CD4-positive, alpha-beta T cell treated with Interleukin-4 for 4 hours (primary cell): Measurements from ENCODE around the gene GOLT1B.
"Not testable (repeated sequence)": the region's sequence is repeated elsewhere in the genome, so short reads cannot be mapped to it uniquely, and the experiment has no call there.

Experiments used
- DNase-seq: peaks from one replicate; pipeline ENCODE4 v3.0.0-alpha.2; 2020

The GOLT1B gene

GRCh38 chr12:21501258-21502163, at the start of gene GOLT1B, which contains the start of gene RECQL:
Gene GOLT1B, plus strand, starts transcription at chr12:21501789. Its CDS starts 135 bp downstream, at chr12:21501924.
Gene RECQL, minus strand, starts transcription at chr12:21501635. Its CDS starts 2,065 bp downstream, at chr12:21499570.
- peak; percentile 96 for DNase-seq

- DNase-seq, result peak; percentile 67
Measured at GRCh38 chr12:21453312-21453852, 48.2 kb upstream of the GOLT1B start.

- peak; percentile 89 for DNase-seq
Measured at GRCh38 chr12:21456291-21456780, 45.3 kb upstream of the GOLT1B start.

GRCh38 chr12:21459474-21459873, 42.1 kb upstream of the GOLT1B start:
- no peak for DNase-seq

DNA sequence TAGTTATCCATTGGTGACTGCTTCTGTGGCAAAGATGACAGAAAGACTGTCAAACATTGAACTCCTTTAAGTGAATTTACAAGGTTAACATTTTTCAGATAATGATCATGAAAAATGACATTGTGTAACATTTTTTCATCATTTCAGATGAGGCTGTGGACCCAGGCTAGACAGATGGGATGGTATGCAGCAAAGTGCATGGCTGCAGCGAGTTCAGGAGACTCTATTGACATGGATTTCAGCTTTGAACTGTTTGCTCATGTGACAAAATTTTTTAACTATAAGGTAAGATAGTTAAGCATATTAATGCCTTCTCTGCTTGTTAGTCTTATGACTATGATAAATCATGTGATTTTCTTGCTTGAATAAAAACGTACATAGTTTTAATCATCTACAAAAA, 34.3 kb upstream of the GOLT1B start:
- not testable (repeated sequence) for DNase-seq

DNA sequence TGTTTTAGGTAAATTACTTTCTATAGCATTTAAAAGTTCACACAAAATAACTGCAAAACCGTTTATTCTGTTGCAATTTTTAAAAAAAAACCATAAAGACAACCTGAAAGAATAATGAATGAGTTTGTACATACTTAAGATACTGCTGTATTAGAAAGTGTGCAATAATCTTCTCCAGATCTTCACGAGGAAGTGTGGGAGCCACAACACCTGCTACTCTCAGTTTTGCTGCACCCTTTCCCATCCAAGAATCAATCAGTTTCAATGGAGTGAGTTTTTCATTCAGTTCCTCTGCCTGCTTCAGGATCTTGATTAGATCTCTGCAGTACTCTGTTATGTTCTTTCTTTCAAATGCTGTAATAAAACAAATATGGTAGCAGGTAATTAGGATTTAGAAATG, 30.3 kb upstream of the GOLT1B start:
- DNase-seq, result no peak

DNA sequence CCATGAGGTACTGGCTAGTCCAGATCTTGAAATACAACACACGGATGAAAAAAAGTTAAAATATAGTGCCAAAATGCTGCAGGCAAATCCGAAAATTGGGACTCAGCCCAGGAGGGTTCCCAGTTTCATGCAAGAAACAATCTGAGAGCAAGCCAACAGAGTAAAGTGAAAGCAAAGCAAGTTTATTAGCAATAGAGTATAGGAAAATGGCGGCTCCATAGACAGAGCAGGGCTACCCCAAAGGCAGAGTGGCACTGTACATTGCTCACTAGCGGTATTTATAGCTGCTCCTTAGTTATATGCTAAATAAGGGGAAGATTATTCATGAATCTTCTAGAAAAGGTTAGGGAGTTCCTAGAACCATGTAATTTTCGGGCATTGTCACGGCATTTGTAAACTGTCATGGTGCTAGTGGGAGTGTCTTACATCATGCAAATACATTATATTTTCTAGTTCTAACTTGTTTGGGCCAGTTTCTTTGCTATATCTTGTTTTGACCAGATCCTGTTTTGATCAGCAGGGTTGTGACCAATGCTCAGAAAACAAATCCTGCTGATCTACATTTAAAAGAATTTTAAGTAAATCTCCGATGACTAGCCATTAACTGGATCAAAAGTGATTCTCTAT, 29.3 kb upstream of the GOLT1B start:
- DNase-seq, result no peak

GRCh38 chr12:21475552-21475951, 26.0 kb upstream of the GOLT1B start:
- no peak for DNase-seq

DNA sequence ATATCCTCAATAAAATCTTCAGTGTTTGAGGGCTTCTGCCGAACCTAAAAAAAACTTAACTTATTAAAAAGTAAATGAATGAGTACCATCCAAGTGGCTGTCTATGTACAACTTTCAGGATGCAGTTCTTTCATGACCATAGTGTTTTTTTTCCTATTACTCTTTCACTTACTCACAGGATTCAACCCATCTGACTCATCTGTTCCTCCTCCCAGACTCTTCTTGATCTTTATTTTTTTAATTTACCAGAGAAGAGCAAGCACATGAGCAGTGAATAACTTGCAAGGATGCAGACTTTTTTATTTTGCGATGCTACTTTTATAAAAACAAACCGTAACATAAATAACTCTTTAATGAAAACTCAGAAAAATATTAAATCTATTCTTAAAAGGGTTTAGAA, 24.6 kb upstream of the GOLT1B start:
- DNase-seq, result peak; percentile 17

DNA sequence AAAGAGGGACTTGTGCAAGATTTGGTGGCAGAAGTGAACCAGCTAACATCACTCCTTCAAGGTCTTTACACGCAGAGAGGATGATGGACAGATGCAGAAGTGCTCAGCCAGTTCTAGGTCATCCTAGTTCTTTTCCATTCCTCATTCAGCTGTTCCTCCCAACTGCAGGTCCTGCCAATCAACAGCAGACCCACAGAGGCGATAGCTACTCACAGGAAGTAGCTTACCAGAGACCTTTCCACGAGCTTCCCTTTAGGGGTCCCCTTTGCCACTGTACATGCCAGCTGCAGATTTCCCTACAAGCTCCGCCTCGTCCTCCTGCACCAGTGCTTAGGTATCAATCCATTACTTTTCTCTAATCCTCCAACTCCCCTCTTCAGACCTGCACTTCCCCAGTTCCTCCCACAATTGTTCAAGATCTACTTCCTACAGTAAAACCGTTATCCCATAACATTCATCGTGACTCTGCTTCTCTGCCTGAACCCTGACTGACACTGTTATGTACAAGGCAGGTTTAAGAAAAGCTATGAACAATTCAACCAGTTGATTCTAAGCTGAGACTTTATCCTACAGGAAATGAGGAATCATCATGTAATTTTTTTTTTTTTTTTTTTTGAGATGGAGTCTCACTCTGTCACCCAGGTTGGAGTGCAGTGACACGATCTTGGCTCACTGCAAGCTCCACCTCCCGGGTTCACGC, 22.7 kb upstream of the GOLT1B start:
- DNase-seq, result no peak

DNA sequence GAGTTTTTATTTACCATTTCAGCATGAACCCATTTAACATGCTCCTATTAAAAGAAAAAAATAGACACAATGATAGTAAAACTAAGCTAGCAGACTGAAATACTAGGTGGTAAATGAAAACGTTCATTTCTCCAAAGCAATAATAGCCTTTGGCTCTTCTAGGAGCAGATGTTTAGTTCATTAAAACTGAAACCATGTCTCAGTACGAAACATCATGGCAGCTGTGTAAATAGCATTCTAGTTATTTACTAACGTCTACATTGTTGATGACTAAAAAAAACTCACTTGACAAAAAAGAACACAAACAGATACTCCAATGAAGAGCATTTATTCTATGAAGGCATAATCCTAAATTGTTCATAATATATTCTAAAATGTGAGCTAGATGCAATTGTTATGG, 18.1 kb upstream of the GOLT1B start:
- no peak for DNase-seq

- DNase-seq, result no peak
Measured at GRCh38 chr12:21485998-21486397, 15.6 kb upstream of the GOLT1B start.

GRCh38 chr12:21499765-21500164, 1.8 kb upstream of the GOLT1B start:
- DNase-seq, result no peak

DNA sequence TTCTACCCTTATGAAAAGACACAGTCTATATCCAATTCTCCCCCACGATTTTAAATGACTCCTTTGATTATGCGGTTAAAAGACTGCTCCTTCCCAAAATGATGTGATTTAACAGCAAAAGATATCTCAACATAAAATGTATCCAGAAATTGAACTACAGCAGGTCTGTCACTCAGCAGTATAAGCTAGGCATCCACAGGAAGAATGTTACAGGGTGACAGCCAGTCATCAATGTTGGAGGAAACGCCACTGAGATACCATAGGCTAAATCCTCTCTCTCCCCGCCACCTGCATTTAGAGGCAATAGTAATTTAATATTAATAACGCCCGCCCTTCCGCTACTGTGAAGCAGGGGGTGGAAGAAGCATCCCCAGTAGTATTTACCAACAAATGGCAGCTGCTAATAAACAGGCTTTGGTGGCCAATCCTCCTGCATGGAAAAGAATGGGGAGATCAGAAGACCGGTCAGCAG, 767 bp upstream of the GOLT1B start:
- peak; percentile 23 for DNase-seq

GRCh38 chr12:21502164-21502496, 541 bp downstream of the GOLT1B start:
- DNase-seq, result peak; percentile 32

DNA sequence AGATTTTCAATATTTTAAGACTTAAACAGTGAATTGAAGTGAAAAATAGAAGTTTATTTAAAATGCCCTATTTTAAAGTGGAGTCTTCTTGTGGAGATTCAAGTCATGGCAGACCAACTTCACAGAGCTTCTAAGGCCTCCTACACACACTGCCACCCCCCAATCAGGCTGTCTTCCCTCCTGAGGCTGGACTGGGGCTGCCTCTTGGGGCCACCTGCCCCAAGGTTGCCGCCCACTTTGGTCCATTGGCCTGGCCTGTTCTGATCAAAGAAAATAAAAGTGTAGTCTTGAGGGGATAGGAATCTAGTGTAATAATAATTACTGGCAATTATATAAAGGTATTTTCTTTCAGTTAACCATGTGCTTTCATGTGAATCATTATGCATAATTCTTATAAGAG, 1.3 kb downstream of the GOLT1B start:
- no peak for DNase-seq

DNA sequence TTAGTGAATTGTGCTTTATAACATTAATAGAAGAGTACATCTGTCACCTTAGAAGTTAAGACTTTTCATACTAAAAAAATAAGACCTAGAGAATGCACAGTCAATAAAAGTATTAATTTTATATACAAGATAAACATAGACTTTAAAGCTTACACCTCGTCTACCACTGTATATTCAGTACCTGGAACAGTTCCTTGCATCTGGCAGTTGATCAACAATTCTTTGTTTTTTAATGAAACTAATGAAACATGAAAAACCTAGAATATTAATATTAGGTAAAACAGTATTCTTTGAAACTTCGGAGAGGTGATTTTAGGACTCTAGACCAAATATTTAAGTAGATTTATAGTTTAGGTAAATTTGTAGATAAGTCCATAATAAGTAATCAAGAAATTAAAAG, 4.3 kb downstream of the GOLT1B start:
- DNase-seq, result no peak

DNA sequence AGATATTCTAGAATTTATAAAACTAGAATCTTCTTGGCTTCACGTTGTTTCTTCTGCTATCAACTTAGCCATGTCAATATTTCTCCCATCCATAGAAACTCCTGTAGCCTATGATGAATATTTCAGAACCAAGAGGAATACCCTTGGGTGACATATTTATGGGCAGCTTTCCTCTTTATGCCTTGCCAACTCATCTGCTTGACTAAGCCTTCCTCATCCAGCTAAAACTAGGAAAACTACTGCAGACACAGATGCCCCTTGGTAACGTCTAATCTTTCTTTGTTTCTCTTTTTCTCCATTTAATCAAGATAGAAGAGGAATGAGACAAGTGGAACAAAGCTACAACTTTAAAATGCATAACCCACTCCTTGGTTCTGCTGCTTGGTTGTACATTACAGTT, 6.3 kb downstream of the GOLT1B start:
- DNase-seq, result no peak

DNA sequence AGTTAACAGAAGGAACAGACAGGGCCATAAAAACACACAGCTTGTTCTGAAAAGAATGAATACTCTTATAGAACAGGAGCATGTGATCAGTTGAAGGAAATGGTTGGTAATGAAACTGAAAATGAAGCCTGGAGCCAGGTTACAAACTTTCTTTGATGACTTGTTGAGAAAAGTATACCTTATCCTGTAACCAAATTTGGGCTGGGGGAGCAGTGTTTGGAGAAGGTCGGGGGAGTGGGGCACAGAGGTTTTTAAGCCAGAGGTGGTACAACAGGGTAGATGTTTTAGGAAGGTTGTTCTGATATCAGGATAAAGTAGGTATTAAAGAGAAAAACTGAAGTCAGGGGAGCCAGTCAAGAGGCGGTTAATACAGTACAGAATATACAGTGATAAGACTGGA, 8.2 kb downstream of the GOLT1B start:
- DNase-seq, result peak; percentile 41

- DNase-seq, result no peak
Measured at GRCh38 chr12:21516281-21516680, 14.7 kb downstream of the GOLT1B start.

DNA sequence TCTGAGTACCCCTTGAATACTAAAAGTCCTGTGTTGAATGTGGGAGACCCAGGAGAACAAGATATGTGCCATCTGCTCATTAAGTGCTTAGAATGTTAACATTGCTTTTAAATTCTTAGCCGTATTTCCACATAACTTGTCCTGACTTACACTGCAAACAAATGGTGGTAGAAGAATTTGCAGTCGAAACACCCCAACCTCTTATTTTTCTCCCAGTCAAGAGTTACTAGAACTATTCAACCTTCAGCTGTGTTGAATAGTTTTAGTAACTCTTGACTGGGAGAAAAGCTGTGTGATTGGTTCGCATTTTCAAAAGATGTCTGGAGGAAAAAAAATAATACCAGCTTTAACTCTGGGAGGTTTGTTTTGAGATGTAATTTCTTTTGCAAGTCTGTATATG, 16.9 kb downstream of the GOLT1B start:
- no peak for DNase-seq

DNA sequence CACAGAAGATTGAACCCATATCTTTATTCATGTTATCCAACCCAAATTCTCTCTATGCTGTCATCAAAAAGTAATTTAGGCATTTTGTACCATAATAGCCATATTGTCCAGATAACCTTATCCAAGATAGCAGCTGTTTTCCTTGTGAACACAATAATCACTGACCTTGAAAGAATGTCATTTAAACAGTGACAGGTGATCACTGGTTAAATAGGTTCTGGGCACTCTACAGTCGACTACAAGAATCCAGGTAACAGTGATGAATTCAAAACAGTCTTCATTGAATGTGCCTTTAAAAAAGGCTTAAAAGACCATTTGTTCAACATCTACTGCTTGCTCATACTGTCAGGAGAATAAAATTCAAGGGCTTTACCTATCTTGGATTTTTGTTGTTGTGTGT, 20.0 kb downstream of the GOLT1B start:
- DNase-seq, result no peak

GRCh38 chr12:21523148-21523547, 21.6 kb downstream of the GOLT1B start:
- DNase-seq, result no peak
